Upper lobe of left lung (tissue), 6 donors: ENCODE results near the gene SPATS2. TPM values are rescaled to one million over a fixed set of nuclear protein-coding genes. Genes with fewer than 3 reads are reported as not detected.

Experiments used
- ATAC-seq, 2 donors: fragments of 200-7000 bp; cut with Tn5 transposase; one replicate each; pipeline ENCODE4 v1.9.1; 2022; ENCODE audit warnings: mild to moderate bottlenecking in 2 of 2, moderate library complexity in 2 of 2; ENCODE audit not compliant: low FRiP score in 2 of 2
- DNase-seq, 2 donors: peaks; one replicate each; pipeline ENCODE4 v3.0.0-alpha.2; 2019 to 2020
- H3K27ac ChIP-seq, 4 donors: fragments of 200-600 bp; sonication (generic); one replicate each; pipeline ENCODE4 v1.5.1; 2016 to 2019
- H3K27me3 ChIP-seq, 4 donors: fragments of 200-600 bp; sonication (generic); one replicate each; pipeline ENCODE4 v1.5.1; 2017 to 2019
- H3K36me3 ChIP-seq, 4 donors: fragments of 200-600 bp; sonication (generic); one replicate each; pipeline ENCODE4 v1.5.1; 2016 to 2019
- H3K4me1 ChIP-seq, 4 donors: fragments of 200-600 bp; sonication (generic); one replicate each; pipeline ENCODE4 v1.5.1; 2018 to 2019
- H3K4me3 ChIP-seq, 4 donors: fragments of 200-600 bp; sonication (generic); one replicate each; pipeline ENCODE4 v1.5.1; 2017 to 2019; ENCODE audit warnings: mild to moderate bottlenecking in 2 of 4, moderate library complexity in 1 of 4
- H3K9me3 ChIP-seq, 4 donors: fragments of 200-600 bp; sonication (generic); one replicate each; pipeline ENCODE4 v1.5.1; 2018 to 2019
- EP300 ChIP-seq, 4 donors: sonication (generic); formaldehyde crosslinking; IDR thresholded peaks; one replicate each; pipeline ENCODE4 v1.5.1; 2017; ENCODE audit warnings: antibody characterized with exemption in 4 of 4, control low read depth in 2 of 4
- POLR2A ChIP-seq, 4 donors: fragments of 450-650 bp; IDR thresholded peaks; one replicate each; pipeline ENCODE4 v1.5.1; 2016 to 2017; ENCODE audit warnings: antibody characterized with exemption in 4 of 4, mild to moderate bottlenecking in 2 of 4
- POLR2AphosphoS5 ChIP-seq, 2 donors: sonication (generic); formaldehyde crosslinking; IDR thresholded peaks; one replicate each; pipeline ENCODE4 v1.5.1; 2017; ENCODE audit warnings: antibody characterized with exemption in 2 of 2
- WGBS, 2 donors: methylation state at CpG; one replicate each; pipeline ENCODE4 v1.1.5; 2017 to 2018; 5-methylcytosine and 5-hydroxymethylcytosine counted together
- total RNA-seq, 6 donors: library from RNA; depleted of rRNA in 4 of 6; stranded (reverse); fragments of >200 nt in 4 of 6; gene quantifications; one replicate each; pipeline versions ENCODE4 v1.1.0 to v1.2.1, GENCODE V29; 2016 to 2021
- TF ChIP-seq, protein P1 (sequence below), 6 experiments: fragments of 450-650 bp in 4 of 6; fragments of 200-600 bp in 2 of 6; sonication (generic) in 2 of 6; IDR thresholded peaks; one replicate each; pipeline ENCODE4 v1.5.1; 2016 to 2019; ENCODE audit warnings: antibody characterized with exemption in 6 of 6
- donor health status: DM: no; HTN: no; CAD: no; lungs with moderate emphysema.
- donor health status: DM: no; HTN: yes; CAD: no; lungs with severe emphysema.

SPATS2 gene
- total RNA-seq, 6 donors from 2014 or later, result 6.2 to 33.5 (median 14.4) TPM

DNA sequence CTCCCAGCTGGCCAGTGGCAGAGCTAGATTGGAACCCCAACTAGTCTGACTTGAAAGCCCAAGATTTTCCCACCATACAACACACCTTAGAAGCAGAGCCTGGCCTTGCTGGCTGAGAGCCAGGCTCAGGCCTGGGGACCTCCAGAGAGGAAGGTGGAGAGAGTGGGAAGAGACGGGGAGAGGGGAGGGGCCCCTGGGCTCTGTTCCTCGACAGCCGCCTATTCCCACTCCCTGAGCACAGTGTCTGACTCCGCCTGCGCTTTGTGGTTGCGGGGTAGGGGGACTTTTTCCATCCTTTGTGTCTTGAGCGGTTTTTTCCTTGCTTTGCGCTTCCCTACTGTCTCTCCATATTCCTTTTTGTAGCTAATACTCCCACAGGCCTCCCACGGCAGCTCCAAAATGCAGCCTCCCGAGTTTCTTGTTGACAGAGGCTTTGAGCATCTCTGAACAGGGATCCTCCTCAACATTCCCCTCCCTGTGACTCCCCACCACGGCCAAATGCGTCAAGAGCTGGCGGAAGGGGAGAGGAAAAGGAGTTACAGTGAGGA, 167.5 kb downstream of the SPATS2 start:
- Histone ChIP-seq H3K9me3 (no peaks in the 10 kb centered on the region), H3K27me3 (peaks cover 0 to 29% (median 17%) of the 10 kb centered on the region in 4 donors), H3K4me1 (peaks cover 23 to 31% (median 25%) of the 10 kb centered on the region in 4 donors), H3K27ac (no peak overlapping the region), H3K36me3 (no peaks in the 10 kb centered on the region), H3K4me3 (no peak overlapping the region)
- WGBS, 2 donors, result 66 to 76% methylated on average over 13 of the region's 13 CpGs
- DNase-seq (no peak), ATAC-seq (no peak)
- TF ChIP-seq POLR2A (IDR thresholded peaks at IDR 0.05) (no peak), POLR2AphosphoS5 (IDR thresholded peaks at IDR 0.05) (no peak), EP300 (IDR thresholded peaks at IDR 0.05) (no peak)
- TF ChIP-seq, protein P1, sequence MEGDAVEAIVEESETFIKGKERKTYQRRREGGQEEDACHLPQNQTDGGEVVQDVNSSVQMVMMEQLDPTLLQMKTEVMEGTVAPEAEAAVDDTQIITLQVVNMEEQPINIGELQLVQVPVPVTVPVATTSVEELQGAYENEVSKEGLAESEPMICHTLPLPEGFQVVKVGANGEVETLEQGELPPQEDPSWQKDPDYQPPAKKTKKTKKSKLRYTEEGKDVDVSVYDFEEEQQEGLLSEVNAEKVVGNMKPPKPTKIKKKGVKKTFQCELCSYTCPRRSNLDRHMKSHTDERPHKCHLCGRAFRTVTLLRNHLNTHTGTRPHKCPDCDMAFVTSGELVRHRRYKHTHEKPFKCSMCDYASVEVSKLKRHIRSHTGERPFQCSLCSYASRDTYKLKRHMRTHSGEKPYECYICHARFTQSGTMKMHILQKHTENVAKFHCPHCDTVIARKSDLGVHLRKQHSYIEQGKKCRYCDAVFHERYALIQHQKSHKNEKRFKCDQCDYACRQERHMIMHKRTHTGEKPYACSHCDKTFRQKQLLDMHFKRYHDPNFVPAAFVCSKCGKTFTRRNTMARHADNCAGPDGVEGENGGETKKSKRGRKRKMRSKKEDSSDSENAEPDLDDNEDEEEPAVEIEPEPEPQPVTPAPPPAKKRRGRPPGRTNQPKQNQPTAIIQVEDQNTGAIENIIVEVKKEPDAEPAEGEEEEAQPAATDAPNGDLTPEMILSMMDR (IDR thresholded peaks at IDR 0.05), result no peak

DNA sequence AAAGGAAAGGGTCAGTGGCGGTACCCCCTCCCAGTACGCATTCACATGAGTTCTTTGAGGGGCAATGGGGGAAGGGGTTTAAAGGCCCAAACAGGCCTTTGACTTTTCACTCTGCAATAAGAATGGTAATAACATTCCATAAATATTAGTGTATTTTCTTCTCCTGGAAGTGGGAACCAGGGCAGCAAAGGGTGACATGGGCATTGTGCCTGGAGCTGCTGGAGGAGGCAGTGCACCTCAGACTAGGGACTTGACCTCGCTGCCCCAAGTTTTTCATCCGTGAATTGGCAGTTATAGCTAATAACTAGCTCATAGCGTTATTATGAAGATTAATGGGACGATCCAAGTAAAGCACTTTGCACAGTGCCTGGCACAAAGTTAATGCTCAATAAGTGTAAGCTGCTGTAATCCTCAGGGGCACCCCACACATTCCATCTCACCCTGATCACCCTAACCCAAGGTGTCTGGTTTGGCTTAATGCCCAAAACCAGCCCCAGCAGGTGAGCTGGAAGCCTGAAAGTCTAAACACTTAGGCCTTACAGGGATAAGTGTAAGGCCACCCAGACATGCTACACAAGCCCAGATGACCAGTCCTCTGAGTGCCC, 168.8 kb downstream of the SPATS2 start:
- Histone ChIP-seq H3K4me1 (peaks cover 23 to 31% (median 25%) of the 10 kb centered on the region in 4 donors), H3K4me3 (no peak overlapping the region), H3K9me3 (no peaks in the 10 kb centered on the region), H3K36me3 (no peaks in the 10 kb centered on the region), H3K27me3 (peaks cover 0 to 29% (median 17%) of the 10 kb centered on the region in 4 donors), H3K27ac (no peak overlapping the region)
- ATAC-seq (no peak), DNase-seq (no peak)
- TF ChIP-seq POLR2AphosphoS5 (IDR thresholded peaks at IDR 0.05) (no peak), EP300 (IDR thresholded peaks at IDR 0.05) (no peak), POLR2A (IDR thresholded peaks at IDR 0.05) (no peak)
- TF ChIP-seq, protein P1 (IDR thresholded peaks at IDR 0.05), result no peak
- WGBS, 2 donors, result 81 to 91% methylated on average over 6 of the region's 6 CpGs

DNA sequence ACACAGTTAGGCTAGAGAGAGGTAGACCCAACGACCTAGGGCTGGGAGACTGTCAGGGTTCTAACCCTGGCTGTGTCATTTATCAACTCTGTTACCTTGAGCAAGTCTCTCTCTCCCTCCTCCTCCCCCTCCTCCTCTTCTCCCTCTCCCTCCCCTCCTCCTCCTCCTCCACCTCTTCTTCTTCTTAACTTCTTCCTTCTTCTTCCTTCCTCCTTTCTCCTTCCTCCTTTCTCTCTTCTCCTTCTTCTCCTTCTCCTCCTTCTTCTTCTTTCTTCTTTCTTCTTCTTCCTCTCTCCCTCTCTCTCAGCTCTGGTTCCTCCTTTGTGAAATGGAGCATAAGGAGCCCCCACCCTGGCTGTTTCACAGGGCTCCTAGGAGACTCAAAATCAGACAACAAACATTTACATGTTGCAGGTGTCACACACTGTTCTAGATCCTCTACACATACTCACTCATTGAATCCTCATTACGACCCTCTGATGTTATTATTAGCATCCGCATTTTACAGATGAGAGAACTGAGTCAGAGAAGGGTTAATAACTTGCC, 169.3 kb downstream of the SPATS2 start:
- Histone ChIP-seq H3K9me3 (no peaks in the 10 kb centered on the region), H3K27me3 (peaks cover 0 to 29% (median 17%) of the 10 kb centered on the region in 4 donors), H3K4me1 (peaks cover 23 to 31% (median 25%) of the 10 kb centered on the region in 4 donors), H3K27ac (no peak overlapping the region), H3K36me3 (no peaks in the 10 kb centered on the region), H3K4me3 (no peak overlapping the region)
- TF ChIP-seq EP300 (IDR thresholded peaks at IDR 0.05) (no peak), POLR2A (IDR thresholded peaks at IDR 0.05) (no peak), POLR2AphosphoS5 (IDR thresholded peaks at IDR 0.05) (no peak)
- TF ChIP-seq, protein P1 (IDR thresholded peaks at IDR 0.05), result no peak
- DNase-seq, result no peak
- 43 to 44% methylated on average over 3 of the region's 3 CpGs for WGBS, 2 donors
- no peak for ATAC-seq

DNA sequence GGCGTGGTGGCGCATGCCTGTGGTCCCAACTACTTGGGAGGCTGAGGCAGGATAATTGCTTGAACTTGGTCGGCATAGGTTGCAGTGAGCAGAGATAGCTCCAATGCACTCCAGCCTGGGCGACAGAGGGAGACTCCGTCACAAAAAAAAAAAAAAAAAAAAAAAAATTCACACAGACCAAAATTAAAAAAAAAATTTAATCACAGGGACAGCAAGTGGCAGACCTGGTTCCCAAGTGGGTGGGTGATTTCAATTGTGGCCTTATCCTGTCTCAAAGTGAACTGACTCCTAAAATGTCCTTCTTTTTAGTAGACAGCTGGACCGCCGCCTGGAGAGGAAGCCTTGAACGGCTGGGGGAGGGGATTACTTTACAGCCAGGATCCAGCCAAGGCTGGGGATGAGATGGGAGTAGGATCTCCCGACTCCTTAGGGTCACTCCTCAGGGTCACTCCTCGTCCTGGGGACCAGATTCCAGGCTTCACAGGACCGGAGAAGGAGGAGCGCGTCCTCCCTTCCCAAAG, 170.0 kb downstream of the SPATS2 start:
- Histone ChIP-seq H3K27me3 (peaks cover 0 to 29% (median 17%) of the 10 kb centered on the region in 4 donors), H3K4me1 (peaks cover 23 to 31% (median 25%) of the 10 kb centered on the region in 4 donors), H3K27ac (no peak overlapping the region), H3K36me3 (no peaks in the 10 kb centered on the region), H3K4me3 (peak overlapping the region in 3 of 4 donors; percentile 47 to 61 (median 55)), H3K9me3 (no peaks in the 10 kb centered on the region)
- no peak for DNase-seq
- TF ChIP-seq, protein P1 (IDR thresholded peaks at IDR 0.05), result no peak
- TF ChIP-seq POLR2AphosphoS5 (IDR thresholded peaks at IDR 0.05), result no peak
- TF ChIP-seq POLR2A (IDR thresholded peaks at IDR 0.05), result no peak
- no peak for TF ChIP-seq EP300 (IDR thresholded peaks at IDR 0.05)
- WGBS, 2 donors, result 19 to 27% methylated on average over 10 to 12 of the region's 13 CpGs
- no peak for ATAC-seq
